Sigmoid colon (tissue), 7 donors: Measurements from ENCODE around the gene CDC25B. TPM values are rescaled to one million over a fixed set of nuclear protein-coding genes. Genes with fewer than 3 reads are reported as not detected.

Experiments
- DNase-seq: peaks from one replicate; pipeline ENCODE4 v3.0.0-alpha.2; 2019
- H3K27ac ChIP-seq, 4 donors: fragments of 200-600 bp; sonication (generic); one replicate each; pipeline ENCODE4 v1.5.1; 2016 to 2019; ENCODE audit warnings: mild to moderate bottlenecking in 1 of 4
- H3K27me3 ChIP-seq, 3 donors: fragments of 200-600 bp; sonication (generic); one replicate each; pipeline ENCODE4 v1.5.1; 2019; ENCODE audit warnings: mild to moderate bottlenecking in 1 of 3
- H3K36me3 ChIP-seq, 4 donors: fragments of 200-600 bp; sonication (generic); one replicate each; pipeline ENCODE4 v1.5.1; 2016 to 2019
- H3K4me1 ChIP-seq, 4 donors: fragments of 200-600 bp; sonication (generic); one replicate each; pipeline ENCODE4 v1.5.1; 2017 to 2019
- H3K4me3 ChIP-seq, 4 donors: fragments of 200-600 bp; sonication (generic); one replicate each; pipeline ENCODE4 v1.5.1; 2017 to 2019; ENCODE audit warnings: mild to moderate bottlenecking in 2 of 4, moderate library complexity in 1 of 4
- H3K9me3 ChIP-seq, 4 donors: fragments of 200-600 bp in 3 of 4; sonication (generic) in 3 of 4; one replicate each; pipeline versions ENCODE4 v1.5.1 to v1.6.1; 2013 to 2019
- CTCF ChIP-seq, 4 experiments: fragments of 450-650 bp in 3 of 4; fragments of 200-600 bp in 1 of 4; IDR thresholded peaks; one replicate each; pipeline ENCODE4 v1.5.1; 2016 to 2019; ENCODE audit warnings: antibody characterized with exemption in 4 of 4, mild to moderate bottlenecking in 3 of 4, moderate library complexity in 2 of 4
- EP300 ChIP-seq, 4 donors: sonication (generic); formaldehyde crosslinking; IDR thresholded peaks; one replicate each; pipeline ENCODE4 v1.6.1; 2017; ENCODE audit warnings: antibody characterized with exemption in 4 of 4
- POLR2A ChIP-seq, 2 donors: fragments of 450-650 bp; IDR thresholded peaks; one replicate each; pipeline ENCODE4 v1.6.1; 2016; ENCODE audit warnings: antibody characterized with exemption in 2 of 2, mild to moderate bottlenecking in 2 of 2, moderate library complexity in 2 of 2
- POLR2AphosphoS5 ChIP-seq, 4 donors: sonication (generic); formaldehyde crosslinking; IDR thresholded peaks; one replicate each; pipeline ENCODE4 v1.6.1; 2017; ENCODE audit warnings: antibody characterized with exemption in 4 of 4
- WGBS, 2 donors: extraction: QIAGEN DNeasy Blood & Tissue Kit; methylation state at CpG; one replicate each; pipeline ENCODE4 v1.1.7; 2013; 5-methylcytosine and 5-hydroxymethylcytosine counted together
- intact Hi-C: fragments of 100-400 bp; cut with DNase I; formaldehyde crosslinking; loops from one replicate; pipeline ENCODE4 v1.15.1; 2023
- polyA plus RNA-seq, 3 donors: library from polyadenylated mRNA; stranded (reverse); fragments of 200-250 nt; gene quantifications; one replicate each; pipeline ENCODE4 v1.2.3, GENCODE V29; 2013
- total RNA-seq, 4 donors: library from RNA; depleted of rRNA; stranded (reverse); fragments of >200 nt; gene quantifications; one replicate each; pipeline ENCODE4 v1.1.0, GENCODE V29; 2016
- donor health status: healthy with polysubstance abuse.
- donor health status: Bipolar disorder and iron deficiency.
- donor health status: healthy.

The CDC25B gene
- total and polyA plus RNA-seq, 7 donors: 12.5 to 65.8 (median 21.8) TPM

- intact Hi-C loops: loop anchor here (1.0 to 2.0 kb wide), 2 partner anchors 33 to 67 kb away; partner anchors contain the start of gene CENPB
- H3K9me3 ChIP-seq: no peaks in the 10 kb centered on the region
- H3K36me3 ChIP-seq: peaks cover 8 to 26% (median 18%) of the 10 kb centered on the region in 4 donors
- H3K27ac ChIP-seq: peak overlapping the region; percentile 95 to 98 (median 97)
- peak; percentile 72 for DNase-seq
- H3K27me3 ChIP-seq: no peaks in the 10 kb centered on the region
- WGBS, 2 donors: 60 to 67% methylated on average over 20 of the region's 20 CpGs
- H3K4me1 ChIP-seq: peaks cover 0 to 29% (median 25%) of the 10 kb centered on the region in 4 donors
- TF ChIP-seq POLR2A (IDR thresholded peaks at IDR 0.05): no peak
- TF ChIP-seq POLR2AphosphoS5 (IDR thresholded peaks at IDR 0.05): no peak
- TF ChIP-seq CTCF (IDR thresholded peaks at IDR 0.05): no peak
- TF ChIP-seq EP300 (IDR thresholded peaks at IDR 0.05): no peak
- peak overlapping the region in 3 of 4 donors; percentile 73 to 83 (median 81) for H3K4me3 ChIP-seq
Observed at GRCh38 chr20:3819411-3820047, 23.4 kb downstream of the CDC25B start.

- peaks cover 0 to 29% (median 25%) of the 10 kb centered on the region in 4 donors for H3K4me1 ChIP-seq
- peaks cover 8 to 34% (median 20%) of the 10 kb centered on the region in 4 donors for H3K36me3 ChIP-seq
- intact Hi-C loops: loop anchor here (1.0 to 2.0 kb wide), 2 partner anchors 34 to 67 kb away; partner anchors contain the start of gene CENPB
- no peaks in the 10 kb centered on the region for H3K27me3 ChIP-seq
- peak within 1 kb of the TSS; percentile 63 to 83 (median 77) for H3K4me3 ChIP-seq
- no peaks in the 10 kb centered on the region for H3K9me3 ChIP-seq
- peak within 1 kb of the TSS; percentile 95 to 98 (median 97) for H3K27ac ChIP-seq
- peak; percentile 71 for TF ChIP-seq POLR2A (IDR thresholded peaks at IDR 0.05)
- TF ChIP-seq CTCF (IDR thresholded peaks at IDR 0.05): peak; percentile 99 to 100 (median 99)
- TF ChIP-seq POLR2AphosphoS5 (IDR thresholded peaks at IDR 0.05): peak; percentile 83 to 93 (median 85)
- TF ChIP-seq EP300 (IDR thresholded peaks at IDR 0.05): peak in 1 of 4 donors; percentile 75
- peak; percentile 99 for DNase-seq
- 0% methylated on average over 96 of the region's 96 CpGs for WGBS, 2 donors
Observed at GRCh38 chr20:3820048-3820900, 24.2 kb downstream of the CDC25B start, which contains the start of gene AP5S1. TSS of gene AP5S1 (plus strand) at chr20:3820547. CDS start at chr20:3822118, 1,571 bp downstream.

GRCh38 chr20:3820901-3821727 lies 25.0 kb downstream of the CDC25B start:
- no peak for TF ChIP-seq CTCF (IDR thresholded peaks at IDR 0.05)
- no peak for TF ChIP-seq EP300 (IDR thresholded peaks at IDR 0.05)
- no peak for TF ChIP-seq POLR2AphosphoS5 (IDR thresholded peaks at IDR 0.05)
- no peak for TF ChIP-seq POLR2A (IDR thresholded peaks at IDR 0.05)
- peaks cover 0 to 29% (median 25%) of the 10 kb centered on the region in 4 donors for H3K4me1 ChIP-seq
- peak; percentile 66 for DNase-seq
- 33 to 49% methylated on average over 20 of the region's 20 CpGs for WGBS, 2 donors
- H3K36me3 ChIP-seq: peaks cover 8 to 42% (median 22%) of the 10 kb centered on the region in 4 donors
- peak overlapping the region; percentile 63 to 83 (median 77) for H3K4me3 ChIP-seq
- no peaks in the 10 kb centered on the region for H3K9me3 ChIP-seq
- H3K27me3 ChIP-seq: no peaks in the 10 kb centered on the region
- intact Hi-C loops: loop anchor here (1.0 to 2.0 kb wide), 2 partner anchors 35 to 68 kb away; partner anchors contain the start of gene CENPB
- peak overlapping the region; percentile 95 to 98 (median 97) for H3K27ac ChIP-seq

- intact Hi-C loops: loop anchor here (2.0 kb wide), 1 partner anchor 69 kb away; no protein-coding TSS in a partner anchor
- TF ChIP-seq EP300 (IDR thresholded peaks at IDR 0.05) (no peak), POLR2A (IDR thresholded peaks at IDR 0.05) (no peak), POLR2AphosphoS5 (IDR thresholded peaks at IDR 0.05) (no peak), CTCF (IDR thresholded peaks at IDR 0.05) (no peak)
- Histone ChIP-seq H3K4me1 (peaks cover 0 to 29% (median 25%) of the 10 kb centered on the region in 4 donors), H3K36me3 (peaks cover 8 to 51% (median 22%) of the 10 kb centered on the region in 4 donors), H3K27me3 (no peaks in the 10 kb centered on the region), H3K4me3 (no peak overlapping the region), H3K9me3 (no peaks in the 10 kb centered on the region), H3K27ac (peak overlapping the region in 3 of 4 donors; percentile 95 to 97 (median 97))
- 96 to 97% methylated on average over 14 of the region's 14 CpGs for WGBS, 2 donors
- peak; percentile 72 for DNase-seq
Observed at GRCh38 chr20:3821996-3822395, 25.9 kb downstream of the CDC25B start.
